C1 segment of cervical spinal cord (tissue), 14 donors: ENCODE data around the gene KLF18.
"Not testable (repeated sequence)": the region's sequence is repeated elsewhere in the genome, so short reads cannot be mapped to it uniquely, and the experiment has no call there.

ENCODE experiments used
- DNase-seq, 14 donors: peaks; one replicate each; lab custom pipeline; 2025; lab: John Stamatoyannopoulos, UW

The KLF18 gene

GRCh38 chr1:44120398-44120949 lies 21.0 kb downstream of the KLF18 start:
- DNase-seq = no peak

GRCh38 chr1:44119525-44119924 lies 21.9 kb downstream of the KLF18 start:
- no peak for DNase-seq

GRCh38 chr1:44118682-44119081 lies 22.7 kb downstream of the KLF18 start, which contains the start of gene KLF17:
TSS of gene KLF17 (plus strand) at chr1:44118821. CDS start at chr1:44118908, 87 bp downstream.
- no peak for DNase-seq

- DNase-seq = not testable (repeated sequence)
Observed at GRCh38 chr1:44117272-44117671, 24.2 kb downstream of the KLF18 start.

- no peak for DNase-seq
Observed at GRCh38 chr1:44114098-44114497, 27.3 kb downstream of the KLF18 start.

- DNase-seq = no peak
Observed at GRCh38 chr1:44113095-44113609, 28.3 kb downstream of the KLF18 start.

GRCh38 chr1:44112486-44112885 lies 28.9 kb downstream of the KLF18 start:
- no peak for DNase-seq

- no peak for DNase-seq
Observed at GRCh38 chr1:44111861-44112260, 29.6 kb downstream of the KLF18 start.

- no peak for DNase-seq
Observed at GRCh38 chr1:44110916-44111315, 30.5 kb downstream of the KLF18 start.

- DNase-seq = no peak
Observed at GRCh38 chr1:44108971-44109370, 32.5 kb downstream of the KLF18 start.

GRCh38 chr1:44108241-44108640 lies 33.2 kb downstream of the KLF18 start:
- DNase-seq = no peak

GRCh38 chr1:44105810-44106209 lies 35.6 kb downstream of the KLF18 start:
- no peak for DNase-seq

- DNase-seq = peak in 1 of 14 donors; percentile 1
Observed at GRCh38 chr1:44103270-44104131, 37.9 kb downstream of the KLF18 start.

- DNase-seq = no peak
Observed at GRCh38 chr1:44101328-44101727, 40.1 kb downstream of the KLF18 start.

GRCh38 chr1:44100183-44100868 lies 41.1 kb downstream of the KLF18 start:
- DNase-seq = no peak

GRCh38 chr1:44094047-44094446 lies 47.4 kb downstream of the KLF18 start:
- DNase-seq = no peak

GRCh38 chr1:44090429-44091252 lies 50.8 kb downstream of the KLF18 start:
- no peak for DNase-seq

GRCh38 chr1:44089371-44090048 lies 51.9 kb downstream of the KLF18 start:
- no peak for DNase-seq
